NCI-H146 (cell line): Measurements from ENCODE around the gene M6PR.

Source experiments
- DNase-seq: peaks from one replicate; lab custom pipeline; 2025; lab: John Stamatoyannopoulos, UW

Gene M6PR

DNA sequence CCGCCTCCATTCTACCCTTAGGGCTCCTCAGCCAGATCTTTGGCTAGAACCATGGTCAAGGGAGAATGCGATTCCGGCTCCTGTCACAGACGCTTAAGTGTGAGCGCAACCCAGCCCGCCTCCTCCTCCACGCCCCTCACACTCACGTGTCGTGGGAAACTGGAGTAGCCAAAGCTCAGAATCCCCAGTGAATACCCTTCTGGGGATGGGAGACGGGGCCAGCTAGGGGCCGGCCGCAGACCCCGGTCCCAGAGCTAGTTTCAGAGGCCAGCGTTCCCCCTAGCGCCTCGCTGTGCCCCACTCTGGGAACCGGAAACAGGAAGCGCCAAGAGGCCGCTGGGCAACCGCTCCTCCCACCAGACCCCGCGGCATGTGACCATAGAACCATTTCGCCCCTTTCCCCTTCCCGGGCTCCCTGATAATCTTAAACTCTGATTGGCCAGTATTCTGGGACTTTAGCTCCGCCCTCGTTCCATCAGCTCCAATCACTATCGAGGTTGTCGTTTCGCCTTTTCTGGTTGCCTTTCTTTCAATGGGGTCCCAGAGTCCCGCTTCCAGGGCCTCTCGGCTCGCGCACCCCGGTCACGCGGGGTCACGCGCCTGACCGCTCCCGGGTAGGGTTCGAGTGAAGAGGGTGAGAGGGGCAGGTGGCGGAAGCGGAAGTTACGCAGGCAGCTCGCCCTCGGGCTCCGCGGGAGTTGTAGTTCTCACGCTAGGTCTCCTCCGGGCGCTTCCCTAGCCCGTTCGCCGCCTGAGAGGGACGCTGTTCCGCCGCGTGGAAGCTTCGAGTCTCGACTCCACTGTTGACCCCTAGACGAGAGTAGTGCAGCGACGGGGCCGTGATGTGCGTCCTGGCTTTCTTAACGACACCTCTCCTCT is at the start of gene M6PR:
TSS of gene M6PR (minus strand) at position 304 of the 879 bp plus-strand sequence. CDS start 3,241 bp downstream, outside the sequence.
- DNase-seq = peak; percentile 99

DNA sequence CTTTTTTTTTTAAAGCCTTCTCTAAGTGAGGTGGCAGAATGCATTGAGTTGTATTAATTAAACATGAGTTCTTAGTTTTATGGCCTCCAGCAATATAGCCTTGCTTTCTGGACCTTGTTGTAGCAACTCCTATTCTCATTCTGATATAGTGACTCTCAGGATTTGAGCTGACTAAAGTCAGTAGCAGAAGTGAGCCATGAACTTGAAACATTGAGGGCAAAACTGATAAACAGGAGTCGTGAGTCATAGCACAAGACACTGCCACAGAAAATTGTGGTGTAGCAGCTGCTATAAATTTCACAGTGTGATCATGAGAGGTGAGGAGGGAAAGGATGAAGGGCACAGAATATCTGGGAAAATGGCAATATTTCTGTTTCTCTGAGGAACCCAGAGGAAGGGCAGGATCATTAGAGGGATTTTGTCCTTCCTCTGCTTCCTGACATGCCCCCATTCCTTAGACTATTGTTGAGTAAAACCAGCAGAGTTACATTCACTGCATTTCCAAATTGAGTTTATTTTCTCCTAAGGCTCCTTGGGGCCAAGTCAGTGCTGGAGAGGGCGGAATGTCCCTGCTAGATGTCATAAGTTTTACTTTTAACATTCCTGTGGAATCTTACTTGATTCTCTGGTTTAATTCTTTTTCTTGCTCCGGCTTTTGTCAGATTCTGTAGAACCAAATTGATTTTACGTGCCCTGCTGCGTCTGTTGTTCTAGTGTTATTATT is 47.4 kb upstream of the M6PR start:
- no peak for DNase-seq

DNA sequence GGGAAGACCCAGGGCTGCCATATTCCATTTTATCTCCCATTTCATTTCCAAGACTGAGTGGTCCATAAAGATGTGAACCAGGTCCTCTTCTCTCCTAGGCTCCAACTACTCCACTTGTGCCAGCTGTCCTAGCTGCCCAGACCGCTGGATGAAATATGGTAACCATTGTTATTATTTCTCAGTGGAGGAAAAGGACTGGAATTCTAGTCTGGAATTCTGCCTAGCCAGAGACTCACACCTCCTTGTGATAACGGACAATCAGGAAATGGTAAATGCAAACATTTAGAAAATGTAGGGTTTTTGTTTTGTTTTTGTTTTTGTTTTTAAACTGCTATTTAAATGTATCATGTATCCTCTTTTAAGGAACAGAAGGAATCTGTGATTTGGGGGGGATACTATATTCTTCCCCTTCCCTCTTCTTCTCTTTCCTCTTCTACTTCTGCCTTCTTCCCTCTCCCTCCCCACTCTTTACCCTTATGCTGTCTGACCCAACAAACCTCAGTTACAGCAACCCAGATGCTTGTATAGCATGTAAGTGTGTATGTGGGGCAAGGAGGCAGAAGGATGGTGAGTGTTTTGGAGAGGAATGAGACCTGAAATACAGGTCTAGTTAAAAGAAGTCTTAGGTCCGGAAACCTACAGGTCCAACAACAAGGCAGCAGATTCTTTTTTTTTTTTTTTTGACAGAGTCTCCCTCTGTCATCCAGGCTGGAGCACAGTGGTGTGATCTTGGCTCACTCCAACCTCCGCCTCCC is 45.8 kb upstream of the M6PR start:
- no peak for DNase-seq

DNA sequence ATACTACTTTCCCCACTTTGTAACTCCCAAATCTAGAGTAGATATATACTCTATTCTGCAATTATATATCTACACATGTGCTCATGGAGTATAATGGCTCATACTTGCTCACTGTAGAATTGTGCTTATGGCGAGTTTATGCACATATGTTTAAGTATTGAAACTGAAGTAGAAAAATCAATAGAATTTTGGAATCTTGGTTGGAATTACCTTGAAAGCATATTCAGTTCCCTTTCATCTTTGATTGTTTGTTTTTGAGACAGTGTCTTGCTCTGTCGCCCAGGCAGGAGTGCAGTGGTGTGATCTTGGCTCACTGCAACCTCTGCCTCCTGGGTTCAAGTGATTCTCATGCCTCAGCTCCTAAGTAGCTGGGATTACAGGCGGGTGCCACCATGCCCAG is 44.4 kb upstream of the M6PR start:
- DNase-seq = no peak

DNA sequence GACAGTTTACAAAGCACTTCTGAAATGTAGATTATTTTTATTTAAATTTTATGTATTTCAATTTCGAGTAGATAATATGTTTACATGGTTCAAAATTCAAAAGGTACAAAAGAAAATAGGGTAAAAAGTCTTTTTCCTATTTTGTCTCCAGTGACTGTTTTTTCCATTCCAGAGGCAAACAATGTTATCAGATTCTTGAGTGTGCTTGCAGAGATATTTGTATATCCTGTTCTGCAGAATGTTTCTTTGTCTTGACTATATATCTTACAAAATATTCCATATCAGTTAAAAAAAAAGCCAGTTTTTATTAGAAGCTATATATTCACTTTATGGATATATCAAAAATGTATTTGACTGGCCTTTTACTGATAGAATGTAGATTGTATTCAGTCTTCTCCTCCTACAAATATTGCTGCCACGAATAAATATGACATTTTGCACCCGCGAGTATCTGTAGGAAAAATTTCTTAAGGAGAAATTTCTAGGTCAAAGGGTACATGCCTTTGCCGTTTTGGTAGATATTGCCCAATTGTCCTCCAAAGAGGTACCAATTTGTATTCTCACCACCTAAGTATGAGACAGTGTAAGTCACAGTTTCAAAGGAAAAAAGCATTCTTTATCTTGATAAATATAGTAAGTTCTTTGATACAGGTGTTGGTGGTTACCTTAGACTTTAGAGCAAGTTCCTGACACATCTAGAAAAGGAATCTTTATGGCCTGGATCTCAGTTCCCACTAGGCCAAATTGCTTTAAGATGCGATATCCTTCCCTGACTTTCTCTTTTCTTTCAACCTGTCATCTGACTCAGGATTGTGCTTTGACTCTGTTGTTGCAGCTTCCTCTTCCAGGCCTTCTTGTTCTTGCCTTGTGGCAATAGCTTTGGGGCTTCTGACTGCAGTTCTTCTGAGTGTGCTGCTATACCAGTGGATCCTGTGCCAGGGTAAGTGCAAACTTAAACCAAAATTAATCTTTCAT is 42.2 kb upstream of the M6PR start:
- DNase-seq = no peak

DNA sequence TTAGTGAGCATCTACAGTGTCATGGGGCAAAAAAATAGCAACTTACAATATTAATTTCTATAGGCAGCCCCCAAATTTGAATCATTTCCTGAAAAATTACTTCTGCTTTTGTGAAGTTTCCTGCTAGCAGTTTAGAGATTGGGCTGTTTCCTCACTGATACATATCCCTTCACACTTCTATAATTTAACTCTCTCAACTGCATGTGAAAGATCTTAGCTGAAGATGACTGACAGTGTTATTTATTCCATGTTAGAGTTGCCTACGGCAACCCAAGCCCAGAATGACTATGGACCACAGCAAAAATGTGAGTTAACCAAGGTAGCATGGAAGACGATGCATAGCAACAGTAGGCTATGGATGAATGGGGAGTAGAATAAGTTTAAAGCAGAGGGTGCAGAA is 40.0 kb upstream of the M6PR start, which contains the start of gene KLRG1:
TSS of gene KLRG1 (plus strand) at position 134 of the 400 bp plus-strand sequence. CDS start at position 224, 90 bp downstream.
- DNase-seq = no peak

DNA sequence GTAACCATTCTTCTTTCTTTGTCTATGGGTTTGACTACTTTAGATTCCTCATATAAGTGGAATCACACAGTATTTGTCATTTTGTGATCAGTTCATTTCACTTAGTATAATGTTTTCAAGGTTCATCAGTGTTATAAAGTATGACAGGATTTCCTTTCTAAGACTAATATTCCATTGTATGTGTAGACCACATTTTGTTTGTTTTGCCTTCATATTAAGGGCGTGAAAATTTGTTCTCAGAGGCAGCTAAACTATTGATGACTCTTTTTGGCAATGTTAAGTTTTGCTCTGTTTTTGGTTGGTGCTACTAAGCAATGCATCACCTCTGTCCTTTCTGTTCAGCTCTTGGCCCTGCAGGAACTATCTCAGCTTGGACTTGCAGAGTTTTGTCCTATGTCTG is 38.2 kb upstream of the M6PR start:
- no peak for DNase-seq

DNA sequence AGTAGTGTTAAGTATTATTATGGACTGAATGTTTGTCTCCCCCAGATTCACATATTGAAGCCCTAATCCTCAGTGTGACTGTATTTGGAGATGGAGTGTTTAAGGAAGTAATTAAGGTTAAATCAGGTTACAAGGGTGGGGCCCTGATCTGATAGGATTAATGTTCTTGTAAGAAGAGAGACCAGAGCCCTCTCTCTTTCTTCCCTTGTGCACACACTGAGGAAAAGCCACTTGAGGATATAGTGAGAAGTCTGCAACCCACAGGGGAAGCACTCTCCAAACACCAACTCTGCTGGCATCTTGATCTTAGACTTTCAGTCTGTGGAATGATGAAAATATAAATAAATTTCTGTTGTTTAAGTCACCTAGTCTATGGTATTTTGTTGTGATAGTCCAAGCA is 37.7 kb upstream of the M6PR start:
- no peak for DNase-seq

DNA sequence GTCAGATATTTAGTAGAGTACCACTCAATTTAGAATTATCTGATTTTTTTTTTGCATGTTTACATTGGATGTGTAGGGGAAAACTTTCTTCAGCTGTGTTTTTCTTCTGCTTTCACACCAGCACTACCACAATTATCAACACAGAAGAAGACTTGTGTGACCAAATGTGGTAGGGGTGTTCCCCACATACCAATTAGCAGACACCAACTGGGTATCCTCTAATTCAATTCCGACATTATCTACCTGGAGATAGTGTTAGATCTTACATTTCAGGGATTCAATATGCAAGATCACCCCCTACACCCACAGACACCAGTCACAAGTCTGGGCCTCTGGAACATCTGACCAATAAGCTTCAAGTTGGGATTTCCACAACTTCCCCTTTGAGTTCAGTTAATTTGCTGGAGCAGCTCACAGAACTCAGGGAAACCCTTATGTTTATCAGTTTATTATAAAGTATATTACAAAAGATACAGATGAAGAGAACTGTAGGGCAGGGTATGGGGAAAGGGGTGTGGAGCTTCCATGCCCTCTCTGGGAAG is 35.8 kb upstream of the M6PR start:
- no peak for DNase-seq

DNA sequence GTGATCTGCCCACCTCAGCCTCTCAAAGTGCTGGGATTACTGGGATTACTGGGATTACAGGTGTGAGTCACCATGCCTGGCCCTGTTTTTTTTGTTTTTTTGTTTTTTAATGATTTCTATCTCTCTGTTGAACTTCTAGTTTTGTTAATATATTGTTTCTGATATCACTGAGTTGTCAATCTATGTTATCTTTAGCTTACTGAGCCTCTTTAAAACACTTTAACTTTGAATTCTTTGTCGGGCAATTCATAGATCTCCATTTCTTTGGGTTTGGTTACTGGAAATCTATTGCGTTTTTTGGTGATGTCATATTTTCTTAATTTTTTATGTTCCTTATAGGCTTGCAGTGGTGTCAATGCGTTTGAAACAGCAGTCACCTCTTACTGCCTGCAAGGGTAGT is 30.7 kb upstream of the M6PR start:
- no peak for DNase-seq

DNA sequence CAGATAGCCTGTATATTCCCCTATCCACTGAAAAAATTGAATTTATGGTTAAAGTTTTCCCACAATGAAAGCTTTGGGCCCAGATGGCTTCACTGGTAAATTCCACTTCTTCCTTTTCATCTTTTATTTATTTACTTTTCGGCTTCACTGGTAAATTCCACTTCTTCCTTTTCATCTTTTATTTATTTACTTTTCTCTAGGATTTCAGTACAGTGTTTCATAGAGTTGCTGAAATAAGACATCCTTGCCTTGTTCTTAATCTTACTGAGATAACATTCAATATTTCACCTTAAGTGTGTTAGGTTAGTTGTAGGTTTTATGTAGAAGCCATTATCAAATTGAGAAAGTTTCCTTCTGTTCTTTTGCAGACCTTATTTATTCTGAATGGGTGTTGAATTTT is 21.0 kb upstream of the M6PR start:
- no peak for DNase-seq

DNA sequence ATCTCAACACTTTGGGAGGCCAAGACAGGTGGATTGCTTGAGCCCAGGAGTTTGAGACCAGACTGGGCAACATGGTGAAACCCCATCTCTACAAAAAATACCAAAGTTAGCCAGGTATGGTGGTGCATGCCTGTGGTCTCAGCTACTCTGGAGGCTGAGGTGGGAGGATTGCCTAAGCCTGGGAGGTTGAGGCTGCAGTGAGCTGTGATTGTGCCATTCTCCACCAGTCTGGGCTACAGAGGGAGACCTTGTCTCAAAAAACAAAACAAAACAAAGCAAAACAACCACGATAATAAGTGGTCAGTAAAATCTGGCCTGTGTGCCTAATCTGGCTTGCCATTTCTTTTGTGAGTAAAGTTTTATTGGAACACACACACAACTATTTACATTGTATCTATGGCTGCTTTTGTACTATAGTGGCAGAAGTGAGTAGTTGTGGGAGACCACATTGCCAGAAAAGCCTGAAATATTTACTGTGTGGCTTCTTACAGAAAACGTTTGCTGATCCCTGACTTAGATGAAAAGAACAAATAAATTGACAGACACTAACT is 20.5 kb upstream of the M6PR start:
- no peak for DNase-seq

DNA sequence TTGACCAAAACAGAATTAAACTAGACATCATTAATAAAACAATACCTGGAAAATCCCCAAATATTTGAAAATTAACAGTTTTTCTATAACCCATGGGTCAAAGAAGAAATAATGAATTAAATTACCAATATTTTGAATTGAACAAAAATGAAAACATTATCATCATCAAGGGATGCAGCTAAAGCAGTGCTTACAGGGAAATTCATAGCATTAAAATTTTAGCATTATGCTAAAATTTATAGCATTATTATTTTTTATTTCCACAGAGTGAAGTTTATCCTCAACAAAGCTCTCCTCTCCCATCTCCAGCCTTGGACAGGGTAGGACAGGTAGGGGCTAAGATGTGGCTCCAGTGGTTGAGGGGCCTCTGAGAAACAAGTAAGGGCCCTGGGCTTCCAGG is 19.3 kb upstream of the M6PR start:
- no peak for DNase-seq

DNA sequence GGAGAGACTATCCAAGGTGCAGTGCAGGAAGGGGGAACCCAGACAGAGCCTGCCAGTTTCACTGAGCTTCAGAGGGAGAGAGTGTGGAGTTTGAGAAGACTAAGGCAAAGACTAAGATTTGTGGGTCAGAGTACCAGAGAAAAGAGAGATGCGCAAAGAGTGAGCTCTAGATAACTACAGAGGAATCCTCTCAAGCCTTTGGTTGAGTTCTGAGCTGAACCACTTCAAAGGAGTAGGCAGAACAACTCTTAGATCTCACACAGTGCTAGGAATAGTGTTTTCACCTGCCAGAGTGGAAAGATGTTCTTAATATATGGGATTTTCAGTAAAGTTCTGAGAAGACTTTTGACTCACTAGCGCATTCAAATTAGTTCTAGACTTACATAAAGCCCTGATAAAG is 10.7 kb upstream of the M6PR start:
- DNase-seq = no peak

DNA sequence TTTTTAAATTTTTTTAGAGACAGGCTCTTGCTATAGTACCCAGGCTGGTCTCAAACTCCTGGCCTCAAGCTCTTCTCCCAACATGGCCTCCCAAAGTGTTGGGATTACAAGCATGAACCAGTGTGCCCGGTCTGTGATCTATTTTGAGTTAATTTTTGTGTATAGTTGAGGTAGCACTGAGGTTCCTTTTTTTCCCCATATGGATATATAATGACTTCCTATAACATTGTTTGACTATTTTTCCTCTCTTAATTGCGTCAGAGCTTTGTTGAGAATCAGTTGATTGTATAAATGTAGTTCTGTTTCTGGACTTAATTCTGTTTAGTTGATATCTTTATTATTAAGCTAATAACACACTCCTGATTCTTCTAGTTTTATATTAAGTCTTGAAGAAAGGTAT is 8.6 kb upstream of the M6PR start:
- no peak for DNase-seq

DNA sequence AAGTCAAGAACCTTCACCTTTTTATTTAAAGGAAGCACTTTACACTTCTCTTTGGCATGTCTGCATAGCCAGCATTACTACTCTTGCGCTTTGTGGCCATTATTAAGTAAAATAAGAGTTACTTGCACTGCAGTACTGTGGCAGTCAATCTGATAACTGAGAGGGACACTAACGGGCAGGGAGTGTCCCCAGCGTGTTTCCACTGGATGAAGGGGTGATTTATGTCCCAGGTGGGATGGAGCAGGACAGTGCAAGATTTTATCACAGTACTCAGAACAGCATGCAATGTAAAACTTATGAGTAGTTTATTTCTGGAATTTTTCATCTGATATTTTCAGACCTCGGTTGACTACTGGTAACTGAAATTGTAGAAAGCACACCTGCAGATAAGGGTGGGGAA is 8.1 kb upstream of the M6PR start:
- DNase-seq = no peak

DNA sequence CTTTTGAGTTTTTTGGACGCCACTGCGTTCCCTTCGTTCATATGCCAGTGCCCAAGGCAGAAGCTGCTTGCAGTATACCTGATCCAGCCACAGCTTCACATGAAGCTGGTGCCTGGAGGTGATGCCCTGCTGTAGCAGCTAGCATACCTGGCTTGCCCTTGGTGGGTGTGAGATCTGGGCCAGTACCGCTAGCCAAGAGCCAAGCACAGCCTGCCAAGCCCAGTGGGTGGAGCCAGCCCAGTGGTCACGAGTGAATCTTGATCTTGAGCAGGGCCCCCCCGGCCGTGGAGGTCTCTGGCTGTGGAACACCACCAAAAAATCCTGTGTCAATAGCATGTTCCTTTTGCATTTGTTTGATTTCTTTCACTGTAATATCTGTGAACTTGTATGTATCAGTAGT is 7.3 kb upstream of the M6PR start:
- no peak for DNase-seq

DNA sequence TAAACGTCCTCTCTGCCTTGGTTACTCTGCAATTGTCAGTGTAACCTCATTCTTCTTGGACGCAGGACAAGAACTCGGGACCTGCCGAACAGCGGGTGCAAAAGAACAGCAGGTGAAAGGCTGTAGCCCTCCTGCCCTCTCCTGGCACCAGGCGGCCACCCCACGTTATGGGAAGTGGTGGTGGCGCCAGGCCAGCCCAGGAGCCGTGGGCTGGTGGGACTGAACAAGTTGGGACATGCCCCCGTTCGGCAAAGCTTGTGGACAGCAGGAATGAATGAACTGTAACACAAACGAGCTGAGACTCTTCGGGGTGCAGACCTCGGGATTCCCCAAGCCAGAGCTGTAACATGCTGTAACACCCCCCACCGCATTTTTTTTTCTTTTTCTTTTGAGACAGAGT is 6.6 kb upstream of the M6PR start:
- DNase-seq = no peak

DNA sequence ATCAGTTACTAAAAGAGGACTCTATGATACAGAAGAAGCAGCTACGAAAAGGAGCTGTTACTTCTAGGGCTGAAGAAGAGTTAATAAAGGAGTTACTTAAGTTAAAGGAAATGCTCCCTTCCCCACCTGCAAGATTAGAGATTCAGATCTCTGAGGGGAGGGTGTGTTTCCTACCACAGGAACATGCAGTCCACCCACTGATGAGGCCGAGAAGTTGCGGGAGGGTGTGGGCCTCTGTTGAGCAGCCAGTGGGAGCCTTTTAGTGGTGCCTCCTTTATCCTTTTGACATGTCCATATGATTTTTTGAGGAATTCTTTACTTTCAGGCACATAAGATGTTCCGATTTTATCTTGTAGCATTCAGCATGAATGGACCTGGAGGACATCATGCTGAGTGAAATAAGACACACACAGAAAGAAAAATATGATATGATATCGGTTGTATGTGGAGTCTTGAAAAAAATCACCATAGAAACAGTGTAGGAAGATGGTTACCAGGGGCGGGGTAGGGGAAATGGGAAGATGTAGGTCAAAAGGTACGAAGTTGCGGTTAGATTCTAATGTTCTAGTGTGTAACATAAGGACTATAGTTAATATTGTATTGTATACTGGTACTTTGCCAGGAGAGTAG is 4.4 kb upstream of the M6PR start:
- no peak for DNase-seq

DNA sequence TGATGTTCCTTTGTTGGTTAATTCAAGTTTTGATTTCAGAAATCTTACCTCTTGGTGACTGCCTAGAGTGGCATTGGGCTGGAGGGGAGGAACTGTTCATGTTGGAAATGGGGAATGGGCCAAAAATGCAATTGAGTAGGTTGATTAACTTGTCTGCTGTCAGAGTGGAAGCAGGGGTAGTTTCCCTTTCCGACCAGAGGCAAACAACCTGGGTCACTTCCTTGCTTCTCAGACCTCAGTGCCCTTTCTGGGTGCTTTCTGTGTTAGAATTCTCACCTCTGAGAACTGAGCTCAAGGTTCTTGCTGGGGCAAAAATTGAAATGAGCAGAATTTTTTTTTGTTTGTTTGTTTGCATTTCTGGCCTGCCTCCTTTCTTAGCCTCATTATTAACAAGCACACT is 2.3 kb upstream of the M6PR start:
- DNase-seq = no peak
